GM12865 (cell line): ENCODE results near the gene DHPS.

Source experiments
- DNase-seq: peaks from one replicate; pipeline ENCODE4 v3.0.0; 2010; ENCODE audit warnings: low read depth
- H3K4me3 ChIP-seq: 2 replicates; pipeline ENCODE4 v1.5.1; 2011; ENCODE audit warnings: mild to moderate bottlenecking, low read depth, low read length, control low read depth
- CTCF ChIP-seq: IDR thresholded peaks from 2 replicates; pipeline ENCODE4 v1.5.1; 2011; ENCODE audit warnings: low read length, control low read depth, low read depth, inconsistent platforms; ENCODE audit not compliant: insufficient read depth; ENCODE audit errors: missing control alignments

Gene DHPS

DNA sequence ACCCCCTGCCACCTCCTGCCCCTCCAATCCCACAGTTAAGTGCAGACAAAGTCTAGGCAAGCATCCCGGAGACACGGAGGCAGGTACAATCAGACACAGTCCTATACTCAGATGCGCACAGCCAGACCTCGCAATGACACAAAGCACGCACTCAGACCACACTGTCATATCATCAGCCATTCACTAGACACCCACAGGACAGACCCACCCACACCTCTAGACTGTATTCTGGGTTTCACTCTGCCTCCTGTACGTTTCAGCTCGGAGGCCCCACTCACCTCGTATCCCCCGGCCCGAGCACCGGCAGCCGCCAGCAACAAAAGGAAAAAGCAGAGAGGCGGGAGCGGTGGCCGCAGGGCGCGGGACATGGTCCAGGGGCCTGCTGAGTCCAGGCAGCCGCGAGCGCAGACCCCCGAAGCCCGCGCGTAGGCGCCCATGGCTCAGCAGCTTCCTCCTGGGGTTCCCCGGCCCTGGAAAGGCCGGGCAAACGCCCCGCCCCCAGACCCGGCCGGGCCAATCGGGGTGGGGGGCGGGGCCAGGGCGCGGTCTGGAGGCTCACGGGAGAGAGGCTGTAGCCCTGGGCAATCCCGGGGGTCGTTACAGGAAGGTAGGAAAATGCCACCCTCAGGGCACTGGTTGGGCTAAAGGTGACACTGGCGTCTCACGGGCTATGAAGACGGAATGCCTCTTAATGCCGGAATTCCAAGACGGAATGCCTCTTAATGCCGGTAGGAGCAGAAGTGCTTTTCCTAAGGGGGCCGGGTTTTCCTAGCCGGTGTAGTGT, 15.2 kb downstream of the DHPS start, which contains the start of the genes MAN2B1 and WDR83:
Gene MAN2B1 (minus strand): TSS at position 478 of the 784 bp plus-strand sequence. CDS start 41 bp downstream, at position 437.
Gene WDR83 (plus strand): TSS at position 543 of the 784 bp plus-strand sequence. CDS start 2,984 bp downstream, outside the sequence.
- no peak for TF ChIP-seq CTCF
- H3K4me3 ChIP-seq, result peak within 1 kb of the TSS; percentile 81
- peak; percentile 83 for DNase-seq

- peak; percentile 47 for DNase-seq
- H3K4me3 ChIP-seq, result peak overlapping the region; percentile 81
- TF ChIP-seq CTCF, result no peak
Measured at GRCh38 chr19:12665671-12666264, 15.9 kb downstream of the DHPS start.

DNA sequence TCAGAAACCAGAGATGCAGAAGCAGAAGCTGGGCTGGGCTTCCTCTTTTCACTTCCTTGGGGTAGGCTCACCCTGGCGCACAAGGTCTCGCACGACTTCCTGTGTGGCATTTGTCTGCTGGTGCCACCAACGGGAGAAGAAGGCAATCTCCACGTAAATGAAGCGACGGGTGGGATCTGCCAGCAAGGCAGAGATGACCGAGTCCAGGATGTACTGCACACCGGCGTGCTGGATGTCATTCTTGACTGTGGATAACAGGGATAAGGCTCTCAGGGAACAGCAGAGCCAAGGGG, 16.5 kb downstream of the DHPS start:
- peak; percentile 89 for DNase-seq
- TF ChIP-seq CTCF, result no peak
- peak overlapping the region; percentile 81 for H3K4me3 ChIP-seq

- no peak for TF ChIP-seq CTCF
- peak; percentile 41 for DNase-seq
- peak overlapping the region; percentile 81 for H3K4me3 ChIP-seq
Measured at GRCh38 chr19:12664406-12665280, 17.0 kb downstream of the DHPS start.

DNA sequence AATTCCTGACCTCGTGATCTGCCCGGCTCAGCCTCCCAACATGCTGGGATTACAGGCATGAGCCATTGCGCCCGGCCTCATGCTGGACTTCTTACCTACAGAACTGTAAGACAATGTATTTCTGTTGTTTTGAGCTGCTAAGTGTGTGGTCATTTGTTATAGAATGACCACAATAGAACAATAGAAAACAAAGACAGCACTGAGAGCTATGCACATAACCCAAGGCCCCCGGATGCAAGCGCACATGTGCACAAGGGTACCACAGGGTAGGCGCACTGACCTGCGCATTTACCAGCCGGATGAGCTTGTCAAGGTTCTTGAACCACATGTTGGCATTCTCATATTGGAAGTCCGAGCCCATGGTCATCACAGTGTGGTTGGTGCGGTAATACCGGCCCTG, 20.7 kb downstream of the DHPS start:
- no peak for DNase-seq
- no peak overlapping the region for H3K4me3 ChIP-seq
- TF ChIP-seq CTCF, result no peak

GRCh38 chr19:12657966-12658365, 23.7 kb downstream of the DHPS start:
- no peak for DNase-seq
- H3K4me3 ChIP-seq, result no peak overlapping the region
- TF ChIP-seq CTCF, result no peak
